T-cell (primary cell): ENCODE results near the gene AP1S3. TPM values are rescaled to one million over a fixed set of nuclear protein-coding genes. Genes with fewer than 3 reads are reported as not detected.

Experiments used
- ATAC-seq, 4 experiments: fragments of 200-7000 bp in 3 of 4; fragments of 150-1000 bp in 1 of 4; cut with Tn5 transposase; replicated peaks in 1 of 4; 1 replicate in 3 of 4; 2 replicates in 1 of 4; pipeline ENCODE4 v1.10.0; 2021; ENCODE audit warnings: moderate library complexity in 3 of 4, mild to moderate bottlenecking in 2 of 4, moderate number of reproducible peaks in 1 of 4
- CTCF ChIA-PET, 2 donors: fragments of 300-600 bp; sonication (Branson Sonifier 250); formaldehyde crosslinking; loops; one replicate each; lab custom pipeline; 2022; ENCODE audit warnings: antibody characterized with exemption in 2 of 2; lab: Charles Lee
- POLR2A ChIA-PET, 2 donors: fragments of 300-600 bp; sonication (Branson Sonifier 250); formaldehyde crosslinking; loops; one replicate each; lab custom pipeline; 2022; ENCODE audit warnings: antibody characterized with exemption in 2 of 2; lab: Charles Lee
- DNase-seq, 35 experiments: peaks; one replicate each; pipeline versions ENCODE4 v3.0.0 to v3.0.0-alpha.2; 2013 to 2023
- H3K27ac ChIP-seq: one replicate; pipeline ENCODE4 v1.5.1; 2013; ENCODE audit warnings: low read length
- H3K27me3 ChIP-seq, 2 experiments: replicated peaks in 1 of 2; 1 replicate in 1 of 2; 2 replicates in 1 of 2; pipeline versions ENCODE4 v1.6.1 to v1.7.0; 2013; ENCODE audit warnings: low read length in 1 of 2, mixed read lengths in 1 of 2; ENCODE audit not compliant: control insufficient read depth in 2 of 2, insufficient read depth in 2 of 2; ENCODE audit errors: extremely low read depth in 1 of 2
- H3K36me3 ChIP-seq, 2 donors: 1 replicate in 1 of 2; 2 replicates in 1 of 2; pipeline versions ENCODE4 v1.6.1 to v1.7.0; 2013; ENCODE audit warnings: low read length in 1 of 2; ENCODE audit not compliant: control insufficient read depth in 2 of 2, insufficient read depth in 1 of 2; ENCODE audit errors: extremely low read depth in 1 of 2
- H3K4me1 ChIP-seq, 2 experiments: 1 replicate in 1 of 2; 2 replicates in 1 of 2; pipeline versions ENCODE4 v1.6.1 to v1.7.0; 2013; ENCODE audit warnings: low read length in 2 of 2, mixed read lengths in 1 of 2; ENCODE audit not compliant: insufficient read depth in 2 of 2, control insufficient read depth in 1 of 2; ENCODE audit errors: extremely low read depth in 1 of 2
- H3K4me3 ChIP-seq, 2 donors: 1 replicate in 1 of 2; 2 replicates in 1 of 2; pipeline versions ENCODE4 v1.5.1 to v1.7.0; 2013; ENCODE audit warnings: mild to moderate bottlenecking in 2 of 2, low read length in 1 of 2, moderate library complexity in 1 of 2; ENCODE audit not compliant: control insufficient read depth in 1 of 2; ENCODE audit errors: extremely low read depth in 1 of 2
- H3K9me3 ChIP-seq: 2 replicates; pipeline ENCODE4 v1.7.0; 2013
- H3K27ac Mint-ChIP-seq, 2 donors: one replicate each; pipeline ENCODE4 v1.8.0; 2020 to 2021; ENCODE audit warnings: mild to moderate bottlenecking in 2 of 2, mixed read lengths in 2 of 2
- H3K27me3 Mint-ChIP-seq, 2 donors: one replicate each; pipeline ENCODE4 v1.8.0; 2021 to 2022; ENCODE audit warnings: mixed read lengths in 2 of 2
- H3K36me3 Mint-ChIP-seq: one replicate; pipeline ENCODE4 v1.8.0; 2021; ENCODE audit warnings: mixed read lengths
- H3K4me1 Mint-ChIP-seq, 3 donors: one replicate each; pipeline ENCODE4 v1.8.0; 2020 to 2022; ENCODE audit warnings: mixed read lengths in 3 of 3, mild to moderate bottlenecking in 1 of 3
- H3K4me3 Mint-ChIP-seq, 3 donors: one replicate each; pipeline ENCODE4 v1.8.0; 2020 to 2022; ENCODE audit warnings: mild to moderate bottlenecking in 3 of 3, mixed read lengths in 3 of 3, moderate library complexity in 3 of 3
- H3K9me3 Mint-ChIP-seq, 3 donors: one replicate each; pipeline ENCODE4 v1.8.0; 2020 to 2022; ENCODE audit warnings: mixed read lengths in 3 of 3
- WGBS: methylation state at CpG from one replicate; pipeline ENCODE4 v1.1.5; 2013; ENCODE audit warnings: missing lambda C conversion rate; ENCODE audit not compliant: insufficient coverage; 5-methylcytosine and 5-hydroxymethylcytosine counted together
- total RNA-seq, 35 experiments: library from RNA in 6 of 35; stranded (reverse) in 6 of 35; fragments of 120-200 nt in 1 of 35; gene quantifications; one replicate each; pipeline versions ENCODE4 v1.2.1 to v1.2.4 and lab custom pipeline; 2013 to 2026

The AP1S3 gene
- total RNA-seq, 5 donors from 2014 or later (not counting 1 experiment from before 2014, with no cell fraction given): 1.4 to 2.9 (median 1.8) TPM

DNA sequence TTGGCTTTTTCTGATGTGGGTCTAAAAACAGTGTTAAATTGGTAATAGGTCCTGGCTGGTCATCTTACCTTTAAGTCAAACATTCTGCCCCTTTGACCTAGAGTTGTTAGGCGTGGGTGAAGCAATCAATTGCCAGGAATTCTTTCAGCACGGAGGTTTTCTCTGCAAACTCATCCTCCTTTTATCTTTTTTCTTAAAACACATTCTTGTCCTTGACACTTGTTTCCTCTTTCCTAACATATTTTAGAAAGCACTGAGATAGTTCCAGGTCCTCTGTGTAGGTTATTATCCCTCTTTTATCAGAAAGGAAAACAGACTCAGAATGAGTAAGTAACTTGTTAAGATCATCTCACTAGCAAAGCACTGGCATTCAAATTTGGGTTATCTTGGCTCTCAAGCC lies 18.6 kb upstream of the AP1S3 start:
- H3K27ac Mint-ChIP-seq: no peak overlapping the region
- Histone ChIP-seq H3K27ac (no peak overlapping the region), H3K27me3 (no peaks in the 10 kb centered on the region), H3K36me3 (no peaks in the 10 kb centered on the region), H3K4me3 (no peak overlapping the region), H3K4me1 (peaks cover 0 to 16% of the 10 kb centered on the region in 2 experiments), H3K9me3 (no peaks in the 10 kb centered on the region)
- DNase-seq (no peak), ATAC-seq (no peak)
- H3K9me3 Mint-ChIP-seq: no peaks in the 10 kb centered on the region
- H3K4me3 Mint-ChIP-seq: no peak overlapping the region
- ChIA-PET POLR2A (no interaction called here), CTCF (no interaction called here)
- H3K4me1 Mint-ChIP-seq: peaks cover 0 to 6% (median 3%) of the 10 kb centered on the region in 3 donors
- H3K36me3 Mint-ChIP-seq: peaks cover 4% of the 10 kb centered on the region
- H3K27me3 Mint-ChIP-seq: no peaks in the 10 kb centered on the region
- WGBS: 100% methylated on average over 1 of the region's 2 CpGs

DNA sequence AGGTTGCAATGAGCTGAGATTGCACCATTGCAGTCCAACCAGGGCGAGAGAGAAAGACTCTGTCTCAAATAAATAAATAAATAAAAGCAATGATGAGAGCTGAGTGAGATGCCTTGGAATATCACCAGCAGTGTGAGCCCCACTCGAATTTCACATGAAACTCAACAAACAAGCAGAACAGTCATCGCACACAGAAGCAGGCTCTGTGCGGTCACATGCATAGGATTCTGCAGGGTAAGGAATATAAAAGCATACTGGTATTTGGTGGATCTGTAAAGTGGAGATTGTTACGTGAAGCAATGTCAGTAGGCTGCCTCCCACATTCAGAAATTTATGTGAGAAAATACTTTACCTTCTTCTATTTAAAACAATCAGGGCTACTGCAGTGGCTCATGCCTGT lies 18.0 kb upstream of the AP1S3 start:
- Mint-ChIP-seq H3K36me3 (peaks cover 9% of the 10 kb centered on the region), H3K9me3 (no peaks in the 10 kb centered on the region), H3K4me1 (peaks cover 0 to 8% (median 3%) of the 10 kb centered on the region in 3 donors), H3K27me3 (no peaks in the 10 kb centered on the region), H3K4me3 (no peak overlapping the region), H3K27ac (no peak overlapping the region)
- H3K9me3 ChIP-seq: no peaks in the 10 kb centered on the region
- no peaks in the 10 kb centered on the region for H3K27me3 ChIP-seq
- POLR2A ChIA-PET: no interaction called here
- CTCF ChIA-PET: no interaction called here
- H3K36me3 ChIP-seq: no peaks in the 10 kb centered on the region
- ATAC-seq (no peak), DNase-seq (no peak)
- H3K27ac ChIP-seq: no peak overlapping the region
- no CpG with 5 or more reads among the region's 5 CpGs for WGBS
- H3K4me3 ChIP-seq: no peak overlapping the region
- peaks cover 0 to 16% of the 10 kb centered on the region in 2 experiments for H3K4me1 ChIP-seq

DNA sequence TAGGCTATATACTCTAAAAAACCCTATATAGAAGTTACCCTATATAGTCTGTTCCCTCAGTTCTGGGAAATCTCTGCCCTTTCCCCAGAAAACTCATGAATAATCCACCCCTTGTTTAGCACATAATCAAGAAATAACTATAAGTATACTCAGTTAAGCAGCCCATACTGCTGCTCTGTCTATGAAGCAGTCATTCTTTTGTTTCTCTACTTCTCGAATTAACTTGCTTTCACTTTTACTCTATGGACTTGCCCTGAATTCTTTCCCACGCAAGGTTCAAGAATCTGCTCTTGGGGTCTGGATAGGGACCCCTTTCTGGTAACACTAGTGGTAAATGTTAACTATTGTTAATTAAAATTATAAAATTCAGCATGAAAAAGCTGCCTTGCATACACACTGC lies 17.4 kb upstream of the AP1S3 start:
- H3K9me3 ChIP-seq: no peaks in the 10 kb centered on the region
- no peak for ATAC-seq
- no peak overlapping the region for H3K4me3 ChIP-seq
- H3K27me3 Mint-ChIP-seq: no peaks in the 10 kb centered on the region
- peaks cover 0 to 16% of the 10 kb centered on the region in 2 experiments for H3K4me1 ChIP-seq
- H3K36me3 Mint-ChIP-seq: peaks cover 15% of the 10 kb centered on the region
- no peaks in the 10 kb centered on the region for H3K27me3 ChIP-seq
- no peak overlapping the region for H3K4me3 Mint-ChIP-seq
- H3K4me1 Mint-ChIP-seq: peaks cover 0 to 8% (median 3%) of the 10 kb centered on the region in 3 donors
- no peak for DNase-seq
- no peak overlapping the region for H3K27ac Mint-ChIP-seq
- no peaks in the 10 kb centered on the region for H3K9me3 Mint-ChIP-seq
- no CpG with 5 or more reads among the region's 2 CpGs for WGBS
- no peak overlapping the region for H3K27ac ChIP-seq
- H3K36me3 ChIP-seq: no peaks in the 10 kb centered on the region
- POLR2A ChIA-PET: no interaction called here
- CTCF ChIA-PET: no interaction called here

DNA sequence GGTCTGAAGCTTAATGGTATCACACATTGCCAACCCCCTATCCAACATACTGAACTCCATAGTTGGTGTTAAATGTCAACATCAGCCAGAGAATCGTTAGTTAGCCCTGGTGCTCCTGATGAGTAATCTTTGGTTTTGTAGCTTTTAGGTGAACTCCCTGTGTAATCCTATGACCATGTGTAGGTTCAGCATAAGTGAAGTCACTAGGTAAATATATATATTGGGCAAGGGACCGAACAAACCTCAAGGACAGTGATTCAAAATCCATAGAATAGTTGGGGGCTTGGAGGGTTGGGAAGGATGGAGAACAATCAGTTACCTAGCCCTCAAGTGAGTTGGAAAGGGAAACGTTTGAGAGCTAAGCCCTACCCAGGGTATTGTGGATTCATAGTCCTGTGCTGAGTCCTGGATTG lies 16.0 kb upstream of the AP1S3 start:
- no CpG with 5 or more reads among the region's 3 CpGs for WGBS
- H3K27me3 Mint-ChIP-seq: no peaks in the 10 kb centered on the region
- DNase-seq (no peak), ATAC-seq (no peak)
- peaks cover 24% of the 10 kb centered on the region for H3K36me3 Mint-ChIP-seq
- peaks cover 0 to 8% of the 10 kb centered on the region in 2 experiments for H3K4me1 ChIP-seq
- no peak overlapping the region for H3K4me3 ChIP-seq
- no peaks in the 10 kb centered on the region for H3K27me3 ChIP-seq
- ChIA-PET POLR2A (no interaction called here), CTCF (interaction anchor here in 1 of 2 donors (0.9 kb wide), 1 partner anchor 14 kb away, joined by 3 read pairs; no protein-coding TSS in a partner anchor)
- H3K27ac ChIP-seq: no peak overlapping the region
- peaks cover 0 to 8% (median 3%) of the 10 kb centered on the region in 3 donors for H3K4me1 Mint-ChIP-seq
- no peaks in the 10 kb centered on the region for H3K9me3 ChIP-seq
- no peaks in the 10 kb centered on the region for H3K36me3 ChIP-seq
- no peak overlapping the region for H3K27ac Mint-ChIP-seq
- peaks cover 0 to 4% (median 0%) of the 10 kb centered on the region in 3 donors for H3K9me3 Mint-ChIP-seq
- H3K4me3 Mint-ChIP-seq: no peak overlapping the region

DNA sequence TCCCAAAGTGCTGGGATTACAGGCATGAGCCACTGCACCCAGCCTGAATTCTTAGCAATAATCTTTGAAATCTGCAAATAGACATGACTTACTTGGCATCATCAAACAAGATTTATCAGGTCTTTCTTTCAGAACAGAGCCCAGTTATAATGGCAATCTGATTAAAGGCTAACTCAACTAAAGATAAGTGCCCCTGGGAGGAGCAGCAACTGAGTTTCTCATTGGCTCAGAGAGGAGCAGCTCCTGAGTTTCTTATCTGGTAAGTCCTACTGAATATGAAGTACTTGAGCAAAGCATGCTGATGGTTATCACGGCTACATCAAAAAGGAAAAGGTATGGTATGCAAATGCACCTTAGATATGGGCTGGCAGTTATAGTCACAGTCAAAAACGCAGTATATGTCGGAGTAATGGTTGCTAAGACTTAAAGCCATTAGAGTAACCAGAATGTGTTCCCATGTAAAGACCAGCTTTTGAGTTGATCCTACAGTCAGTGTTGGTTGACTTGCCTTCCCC lies 15.0 kb upstream of the AP1S3 start:
- H3K4me3 Mint-ChIP-seq: no peak overlapping the region
- H3K27ac ChIP-seq: no peak overlapping the region
- H3K36me3 Mint-ChIP-seq: peaks cover 31% of the 10 kb centered on the region
- H3K4me1 Mint-ChIP-seq: peaks cover 7 to 16% (median 10%) of the 10 kb centered on the region in 3 donors
- H3K27me3 ChIP-seq: no peaks in the 10 kb centered on the region
- POLR2A ChIA-PET: no interaction called here
- H3K4me1 ChIP-seq: peaks cover 0 to 8% of the 10 kb centered on the region in 2 experiments
- H3K36me3 ChIP-seq: no peaks in the 10 kb centered on the region
- no peak overlapping the region for H3K4me3 ChIP-seq
- WGBS: 92% methylated on average over 3 of the region's 3 CpGs
- H3K27ac Mint-ChIP-seq: no peak overlapping the region
- no peaks in the 10 kb centered on the region for H3K27me3 Mint-ChIP-seq
- ATAC-seq (no peak), DNase-seq (no peak)
- CTCF ChIA-PET: interaction anchor here in 1 of 2 donors (0.5 kb wide), 1 partner anchor 88 kb away, joined by 8 read pairs; no protein-coding TSS in a partner anchor
- peaks cover 0 to 4% (median 0%) of the 10 kb centered on the region in 3 donors for H3K9me3 Mint-ChIP-seq
- no peaks in the 10 kb centered on the region for H3K9me3 ChIP-seq

DNA sequence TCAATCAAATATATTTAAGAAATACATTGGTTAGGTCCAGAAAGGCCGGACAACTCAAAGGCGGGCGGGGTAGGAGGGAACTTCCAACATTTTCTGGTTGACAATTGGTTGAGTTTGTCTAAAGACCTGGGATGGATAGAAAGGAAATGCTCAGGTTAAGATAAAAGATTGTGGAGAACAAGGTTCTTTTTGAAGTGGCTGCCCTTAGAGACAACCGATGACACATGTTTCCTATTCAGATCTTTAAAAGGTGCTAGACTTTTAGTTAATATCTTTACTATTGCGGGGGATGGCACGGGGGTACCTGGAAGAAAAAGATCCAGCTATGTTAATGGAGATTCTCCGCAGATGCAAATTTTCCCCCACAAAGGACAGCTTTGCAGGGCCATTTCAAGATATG lies 10.0 kb upstream of the AP1S3 start:
- CTCF ChIA-PET: interaction anchor here in 1 of 2 donors (0.7 kb wide), 1 partner anchor 18 kb away, joined by 3 read pairs; no protein-coding TSS in a partner anchor

More for the DNA sequence above, 10.0 kb upstream of the AP1S3 start:
- H3K4me3 Mint-ChIP-seq: no peak overlapping the region
- Histone ChIP-seq H3K9me3 (no peaks in the 10 kb centered on the region), H3K27me3 (no peaks in the 10 kb centered on the region), H3K4me3 (no peak overlapping the region), H3K27ac (no peak overlapping the region), H3K4me1 (peaks cover 0 to 10% of the 10 kb centered on the region in 2 experiments), H3K36me3 (no peaks in the 10 kb centered on the region)
- H3K36me3 Mint-ChIP-seq: peaks cover 31% of the 10 kb centered on the region
- H3K4me1 Mint-ChIP-seq: peaks cover 7 to 17% (median 10%) of the 10 kb centered on the region in 3 donors
- peaks cover 0 to 4% (median 0%) of the 10 kb centered on the region in 3 donors for H3K9me3 Mint-ChIP-seq
- H3K27ac Mint-ChIP-seq: no peak overlapping the region
- no peaks in the 10 kb centered on the region for H3K27me3 Mint-ChIP-seq
- DNase-seq (no peak), ATAC-seq (no peak)
- WGBS: 100% methylated on average over 1 of the region's 7 CpGs
- POLR2A ChIA-PET: interaction anchor here in 1 of 2 donors (0.6 kb wide), 1 partner anchor 131 kb away, joined by 3 read pairs; no protein-coding TSS in a partner anchor
